HCT116 (cell line): ENCODE measurements around the gene OBSCN. TPM values are rescaled to one million over a fixed set of nuclear protein-coding genes. Genes with fewer than 3 reads are reported as not detected.

Experiments
- ATAC-seq: fragments of 200-7000 bp; cut with Tn5 transposase; 2 replicates; pipeline ENCODE4 v1.9.1; 2020; ENCODE audit warnings: mild to moderate bottlenecking, moderate library complexity
- BruUV-seq: library from RNA; stranded (reverse); fragments of 400-500 nt; replicated peaks from 2 replicates; lab custom pipeline; 2021; lab: Mats Ljungman, UMichigan
- CTCF ChIA-PET: fragments of 300-600 bp; sonication (Branson Sonifier 250); formaldehyde crosslinking; loops from one replicate; lab custom pipeline; 2021; ENCODE audit warnings: antibody characterized with exemption; lab: Charles Lee
- POLR2A ChIA-PET: fragments of 300-600, 350-600 bp; sonication (Branson Sonifier 250); formaldehyde crosslinking; loops from one replicate; lab custom pipeline; 2021; ENCODE audit warnings: antibody characterized with exemption; lab: Charles Lee
- RAD21 ChIA-PET, 2 experiments: fragments of 300-600 bp; sonication (Branson Sonifier 250); formaldehyde crosslinking; loops; one replicate each; lab custom pipeline; 2023; ENCODE audit warnings: low total read pairs in 2 of 2; ENCODE audit not compliant: uncharacterized antibody in 2 of 2, unreplicated experiment in 2 of 2, low non-redundant PET in 1 of 2; lab: Charles Lee
- DNase-seq: peaks from one replicate; pipeline ENCODE4 v3.0.0-alpha.2; 2010; ENCODE audit warnings: low read depth, low spot score
- H2AFZ ChIP-seq: fragments of 200-600 bp; shearing (Covaris generic), sonication (generic); 2 replicates; pipeline ENCODE4 v1.6.1; 2017; ENCODE audit warnings: low read depth, mixed run types, mixed read lengths, antibody characterized with exemption, low read length; ENCODE audit not compliant: poor library complexity, severe bottlenecking
- H3K27ac ChIP-seq: 2 replicates; pipeline ENCODE4 v1.5.1; 2012; ENCODE audit warnings: low read depth, low read length
- H3K27me3 ChIP-seq: fragments of 200-600 bp; sonication (generic); 2 replicates; pipeline ENCODE4 v1.6.1; 2016; ENCODE audit warnings: mixed run types, low read length, mixed read lengths; ENCODE audit not compliant: insufficient read depth
- H3K36me3 ChIP-seq, 2 experiments: fragments of 200-500 bp in 1 of 2; fragments of 200-600 bp in 1 of 2; sonication (Bioruptor generic) in 1 of 2; sonication (generic) in 1 of 2; 2 replicates each; pipeline versions ENCODE4 v1.5.1 to v1.6.1; 2014 to 2016; ENCODE audit warnings: low read length in 2 of 2, inconsistent platforms in 1 of 2, mixed read lengths in 1 of 2, mixed run types in 1 of 2; ENCODE audit not compliant: insufficient read depth in 2 of 2, control insufficient read depth in 1 of 2
- H3K4me1 ChIP-seq, 2 experiments: fragments of 200-600 bp in 1 of 2; sonication (generic) in 1 of 2; 2 replicates each; pipeline versions ENCODE4 v1.5.1 to v1.6.1; 2012 to 2017; ENCODE audit warnings: low read length in 2 of 2, inconsistent platforms in 1 of 2, mild to moderate bottlenecking in 1 of 2, mixed read lengths in 1 of 2, mixed run types in 1 of 2, moderate library complexity in 1 of 2; ENCODE audit not compliant: insufficient read depth in 2 of 2, control insufficient read depth in 1 of 2
- H3K4me2 ChIP-seq: fragments of 200-600 bp; sonication (generic); 2 replicates; pipeline ENCODE4 v1.6.1; 2017; ENCODE audit warnings: mixed run types, low read length, mixed read lengths
- H3K4me3 ChIP-seq, 2 experiments: fragments of 200-600 bp in 1 of 2; sonication (generic) in 1 of 2; replicated peaks in 1 of 2; 2 replicates each; pipeline ENCODE4 v1.5.1; 2011 to 2016; ENCODE audit warnings: low read length in 2 of 2, control low read depth in 1 of 2, low read depth in 1 of 2, mild to moderate bottlenecking in 1 of 2, mixed read lengths in 1 of 2, mixed run types in 1 of 2
- H3K79me2 ChIP-seq: fragments of 200-600 bp; sonication (generic); 2 replicates; pipeline ENCODE4 v1.6.1; 2017; ENCODE audit warnings: mild to moderate bottlenecking, mixed run types, low read length, moderate library complexity, mixed read lengths; ENCODE audit not compliant: insufficient read depth
- H3K9ac ChIP-seq: fragments of 200-600 bp; sonication (generic); 2 replicates; pipeline ENCODE4 v1.6.1; 2016; ENCODE audit warnings: low read length, mixed read lengths
- H3K9me2 ChIP-seq: fragments of 200-600 bp; sonication (generic), shearing (Covaris generic); 2 replicates; pipeline ENCODE4 v1.6.1; 2017; ENCODE audit warnings: mixed run types, mild to moderate bottlenecking, moderate library complexity; ENCODE audit not compliant: insufficient read depth
- H3K9me3 ChIP-seq, 2 experiments: fragments of 200-500 bp in 1 of 2; fragments of 200-600 bp in 1 of 2; sonication (Bioruptor generic) in 1 of 2; sonication (generic) in 1 of 2; 2 replicates each; pipeline ENCODE4 v1.6.1; 2014 to 2017; ENCODE audit warnings: low read length in 2 of 2, mixed read lengths in 2 of 2, inconsistent platforms in 1 of 2, low read depth in 1 of 2, mild to moderate bottlenecking in 1 of 2, mixed run types in 1 of 2, moderate library complexity in 1 of 2; ENCODE audit not compliant: control insufficient read depth in 1 of 2, insufficient read depth in 1 of 2
- H4K20me1 ChIP-seq: fragments of 200-600 bp; sonication (generic), shearing (Covaris generic); 2 replicates; pipeline ENCODE4 v1.6.1; 2017; ENCODE audit warnings: mixed run types, mild to moderate bottlenecking, moderate library complexity; ENCODE audit not compliant: insufficient read depth
- ATF3 ChIP-seq: IDR thresholded peaks from 2 replicates; pipeline ENCODE4 v1.6.1; 2012
- CBX3 ChIP-seq: IDR thresholded peaks from 2 replicates; pipeline ENCODE4 v1.6.1; 2012; ENCODE audit warnings: low read depth
- CEBPB ChIP-seq: IDR thresholded peaks from 2 replicates; pipeline ENCODE4 v1.6.1; 2012; ENCODE audit warnings: low read depth
- CTCF ChIP-seq, 3 experiments: fragments of 200-600 bp in 1 of 3; sonication (generic) in 1 of 3; IDR thresholded peaks in 2 of 3; conservative IDR thresholded peaks in 1 of 3; 2 replicates each; pipeline ENCODE4 v1.5.1; 2012 to 2017; ENCODE audit warnings: low read depth in 2 of 3, low read length in 2 of 3, antibody characterized with exemption in 1 of 3, borderline replicate concordance in 1 of 3, control low read depth in 1 of 3, mild to moderate bottlenecking in 1 of 3, mixed read lengths in 1 of 3, mixed run types in 1 of 3, moderate library complexity in 1 of 3; ENCODE audit not compliant: insufficient read depth in 1 of 3
- EGR1 ChIP-seq: IDR thresholded peaks from 2 replicates; pipeline ENCODE4 v1.6.1; 2012; ENCODE audit warnings: low read depth
- ELF1 ChIP-seq: IDR thresholded peaks from 2 replicates; pipeline ENCODE4 v1.6.1; 2012; ENCODE audit warnings: low read depth, borderline replicate concordance
- EZH2 ChIP-seq: fragments of 200-600 bp; sonication (generic); IDR thresholded peaks from 2 replicates; pipeline ENCODE4 v1.6.1; 2017; ENCODE audit warnings: antibody characterized with exemption, mixed run types
- FOSL1 ChIP-seq: IDR thresholded peaks from 2 replicates; pipeline ENCODE4 v1.6.1; 2012; ENCODE audit warnings: low read depth
- MAX ChIP-seq: IDR thresholded peaks from 2 replicates; pipeline ENCODE4 v1.6.1; 2012
- POLR2A ChIP-seq: IDR thresholded peaks from 2 replicates; pipeline ENCODE4 v1.7.0; 2011; ENCODE audit warnings: borderline replicate concordance; ENCODE audit not compliant: insufficient read depth, insufficient read length; ENCODE audit errors: extremely low read depth
- POLR2AphosphoS5 ChIP-seq: IDR thresholded peaks from 2 replicates; pipeline ENCODE4 v1.6.1; 2011; ENCODE audit warnings: mild to moderate bottlenecking, low read depth, low read length, moderate library complexity
- RAD21 ChIP-seq: IDR thresholded peaks from 2 replicates; pipeline ENCODE4 v1.6.1; 2012; ENCODE audit warnings: low read depth, mild to moderate bottlenecking
- SIN3A ChIP-seq: IDR thresholded peaks from 2 replicates; pipeline ENCODE4 v1.6.1; 2012; ENCODE audit warnings: low read depth
- SRF ChIP-seq: IDR thresholded peaks from 2 replicates; pipeline ENCODE4 v1.6.1; 2012; ENCODE audit warnings: low read depth
- YY1 ChIP-seq: IDR thresholded peaks from 2 replicates; pipeline ENCODE4 v1.6.1; 2011; ENCODE audit warnings: low read length, low read depth, moderate library complexity, mild to moderate bottlenecking; ENCODE audit not compliant: insufficient replicate concordance; ENCODE audit errors: extremely low read depth
- ZFX ChIP-seq: fragments of 450-650 bp; IDR thresholded peaks from 2 replicates; pipeline ENCODE4 v1.6.1; 2017
- intact Hi-C: fragments of 100-400 bp; cut with micrococcal nuclease; formaldehyde crosslinking; loops from 2 replicates; pipeline ENCODE4 v1.10.0; 2022
- total RNA-seq: library from RNA; stranded (reverse); gene quantifications from one replicate; pipeline ENCODE4 v1.2.1, GENCODE V29; 2021; ENCODE audit not compliant: unreplicated experiment
- TF ChIP-seq, protein P1 (sequence below): IDR thresholded peaks from 2 replicates; pipeline ENCODE4 v1.6.1; 2011; ENCODE audit warnings: mild to moderate bottlenecking, low read length, moderate library complexity; ENCODE audit not compliant: insufficient replicate concordance; ENCODE audit errors: extremely low read depth

The OBSCN gene
- total RNA-seq, 1 experiment from 2014 or later, result 16.6 TPM

DNA sequence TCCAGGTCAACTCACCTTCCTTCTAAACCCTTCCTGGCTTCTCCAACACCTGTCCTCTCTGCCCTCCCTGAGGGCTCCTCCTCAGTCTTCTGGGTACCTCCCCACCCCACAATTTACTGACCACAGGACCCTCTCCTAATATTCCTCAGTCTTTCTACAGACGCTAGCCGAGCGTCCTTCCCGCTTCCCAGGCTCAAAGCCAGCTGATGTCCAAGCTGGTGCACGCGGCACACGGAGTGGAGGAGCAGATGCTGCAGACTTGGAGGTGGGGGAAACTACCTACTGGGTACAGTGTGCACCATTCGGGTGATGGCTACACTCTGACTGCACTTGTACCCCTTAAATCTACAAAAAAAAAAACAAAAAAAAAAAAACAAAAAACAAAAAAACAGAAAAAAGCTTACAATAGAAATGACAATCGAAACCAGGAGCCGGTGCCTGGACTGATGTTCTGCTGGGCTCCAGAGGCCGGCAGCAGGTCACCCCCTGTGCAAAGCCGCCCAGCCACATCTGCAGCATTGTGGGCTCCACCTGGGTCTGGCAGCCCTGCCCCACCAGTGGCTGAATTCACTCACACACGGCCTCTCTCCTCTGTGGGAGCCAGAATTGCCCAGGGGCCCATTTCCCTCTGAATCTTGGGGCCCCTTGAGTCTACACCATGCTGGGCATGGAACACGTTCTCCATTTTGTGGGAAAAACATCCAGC, 191.8 kb downstream of the OBSCN start:
- H4K20me1 ChIP-seq, result no peaks in the 10 kb centered on the region
- no peak overlapping the region for H3K4me2 ChIP-seq
- no peaks in the 10 kb centered on the region for H3K9me3 ChIP-seq
- peaks cover 35 to 41% of the 10 kb centered on the region in 2 experiments; a peak in 3 of 4 replicates for H3K36me3 ChIP-seq
- no peaks in the 10 kb centered on the region for H3K9me2 ChIP-seq
- no peak overlapping the region for H2AFZ ChIP-seq
- RAD21 ChIA-PET, result interaction anchor here in 1 of 2 experiments (0.7 kb wide), 1 partner anchor 57 kb away, joined by 4 read pairs; no protein-coding TSS in a partner anchor
- intact Hi-C loops, result no loop called here
- H3K4me1 ChIP-seq, result no peaks in the 10 kb centered on the region; a peak in 1 of 4 replicates
- H3K79me2 ChIP-seq, result peaks cover 52% of the 10 kb centered on the region
- H3K9ac ChIP-seq, result no peak overlapping the region
- no peak overlapping the region for H3K27ac ChIP-seq
- CTCF ChIA-PET, result no interaction called here
- POLR2A ChIA-PET, result no interaction called here
- no peak for ATAC-seq
- H3K4me3 ChIP-seq, result no peak overlapping the region
- H3K27me3 ChIP-seq, result no peaks in the 10 kb centered on the region
- DNase-seq, result no peak
- no TSS peak for BruUV-seq
- TF ChIP-seq POLR2AphosphoS5 (no peak), CEBPB (no peak), ZFX (no peak), EGR1 (no peak), POLR2A (no peak), YY1 (no peak), SRF (no peak), MAX (no peak)

DNA sequence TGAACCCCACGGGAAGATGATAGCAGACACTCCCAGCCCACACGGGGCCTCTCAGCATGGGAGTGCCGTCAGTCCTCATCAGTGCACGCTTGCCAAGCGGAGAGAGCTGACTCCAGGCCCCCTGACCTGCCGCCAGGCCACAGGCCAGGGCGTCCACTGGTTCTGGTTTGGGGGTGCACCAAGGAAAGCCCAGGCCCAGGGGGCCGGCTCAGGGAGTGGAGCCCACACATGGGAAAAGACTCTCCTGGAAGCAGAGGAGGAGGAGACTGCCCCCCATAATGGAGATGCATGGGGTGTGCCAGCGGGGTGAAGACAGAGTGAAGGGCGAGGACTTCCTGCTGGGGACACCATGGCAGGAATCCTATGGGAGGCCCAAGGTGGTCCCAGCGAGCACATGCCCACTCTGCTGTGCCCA, 192.4 kb downstream of the OBSCN start:
- H3K4me3 ChIP-seq, result no peak overlapping the region
- H3K36me3 ChIP-seq, result peaks cover 34 to 43% of the 10 kb centered on the region in 2 experiments; a peak in 3 of 4 replicates
- H3K4me2 ChIP-seq, result no peak overlapping the region
- H3K9ac ChIP-seq, result no peak overlapping the region
- H3K9me2 ChIP-seq, result no peaks in the 10 kb centered on the region
- ChIA-PET RAD21 (interaction anchor here in 1 of 2 experiments (0.7 kb wide), 1 partner anchor 57 kb away, joined by 4 read pairs; no protein-coding TSS in a partner anchor), CTCF (no interaction called here), POLR2A (no interaction called here)
- H3K79me2 ChIP-seq, result peaks cover 58% of the 10 kb centered on the region
- H3K27ac ChIP-seq, result no peak overlapping the region
- intact Hi-C loops, result no loop called here
- H2AFZ ChIP-seq, result no peak overlapping the region
- H3K4me1 ChIP-seq, result peaks cover 4 to 5% of the 10 kb centered on the region in 2 experiments; a peak in 3 of 4 replicates
- ATAC-seq (no peak), DNase-seq (no peak)
- no peaks in the 10 kb centered on the region for H3K27me3 ChIP-seq
- BruUV-seq, result no TSS peak
- no peaks in the 10 kb centered on the region for H4K20me1 ChIP-seq
- no peaks in the 10 kb centered on the region for H3K9me3 ChIP-seq
- TF ChIP-seq POLR2AphosphoS5 (no peak), CBX3 (no peak), SIN3A (no peak), POLR2A (no peak), ELF1 (no peak), EZH2 (no peak), CTCF (IDR thresholded peaks at IDR 0.05 in 2 of 3, conservative IDR thresholded peaks at IDR 0.05 in 1 of 3; ENCODE audit: borderline replicate concordance in 1 of 3, insufficient read depth in 1 of 3, low read depth in 2 of 3, low read length in 2 of 3) (no peak), SRF (no peak), ATF3 (no peak), RAD21 (no peak), FOSL1 (no peak)
- TF ChIP-seq, protein P1, sequence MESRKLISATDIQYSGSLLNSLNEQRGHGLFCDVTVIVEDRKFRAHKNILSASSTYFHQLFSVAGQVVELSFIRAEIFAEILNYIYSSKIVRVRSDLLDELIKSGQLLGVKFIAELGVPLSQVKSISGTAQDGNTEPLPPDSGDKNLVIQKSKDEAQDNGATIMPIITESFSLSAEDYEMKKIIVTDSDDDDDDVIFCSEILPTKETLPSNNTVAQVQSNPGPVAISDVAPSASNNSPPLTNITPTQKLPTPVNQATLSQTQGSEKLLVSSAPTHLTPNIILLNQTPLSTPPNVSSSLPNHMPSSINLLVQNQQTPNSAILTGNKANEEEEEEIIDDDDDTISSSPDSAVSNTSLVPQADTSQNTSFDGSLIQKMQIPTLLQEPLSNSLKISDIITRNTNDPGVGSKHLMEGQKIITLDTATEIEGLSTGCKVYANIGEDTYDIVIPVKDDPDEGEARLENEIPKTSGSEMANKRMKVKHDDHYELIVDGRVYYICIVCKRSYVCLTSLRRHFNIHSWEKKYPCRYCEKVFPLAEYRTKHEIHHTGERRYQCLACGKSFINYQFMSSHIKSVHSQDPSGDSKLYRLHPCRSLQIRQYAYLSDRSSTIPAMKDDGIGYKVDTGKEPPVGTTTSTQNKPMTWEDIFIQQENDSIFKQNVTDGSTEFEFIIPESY, result no peak
